ENCODE measurements around the gene DCAF8L2.
"Not testable (repeated sequence)": the region's sequence is repeated elsewhere in the genome, so short reads cannot be mapped to it uniquely, and the experiment has no call there.

The DCAF8L2 gene

GRCh38 chrX:27680726-27681125, 90.6 kb downstream of the DCAF8L2 start:
- FAIRE-seq, result no peak

GRCh38 chrX:27683566-27684208, 93.5 kb downstream of the DCAF8L2 start:
- not testable (repeated sequence) for FAIRE-seq

GRCh38 chrX:27694667-27695066, 104.5 kb downstream of the DCAF8L2 start:
- no peak for FAIRE-seq

- FAIRE-seq, result no peak
These were observed 116.4 kb downstream of the DCAF8L2 start for GRCh38 chrX:27706526-27706925.

- FAIRE-seq, result no peak
These were observed 125.5 kb downstream of the DCAF8L2 start for GRCh38 chrX:27715610-27716009.

- FAIRE-seq, result no peak
These were observed 138.1 kb downstream of the DCAF8L2 start for GRCh38 chrX:27728291-27728690.

- FAIRE-seq, result no peak
These were observed 141.8 kb downstream of the DCAF8L2 start for GRCh38 chrX:27731962-27732361.

GRCh38 chrX:27735914-27736313, 145.8 kb downstream of the DCAF8L2 start:
- peak; percentile 33 for FAIRE-seq

- FAIRE-seq, result no peak
These were observed 150.8 kb downstream of the DCAF8L2 start for GRCh38 chrX:27740933-27741332.

GRCh38 chrX:27743521-27743920, 153.4 kb downstream of the DCAF8L2 start:
- FAIRE-seq, result not testable (repeated sequence)

GRCh38 chrX:27746516-27746915, 156.4 kb downstream of the DCAF8L2 start:
- no peak for FAIRE-seq

- not testable (repeated sequence) for FAIRE-seq
These were observed 160.2 kb downstream of the DCAF8L2 start for GRCh38 chrX:27750298-27750697.

- no peak for FAIRE-seq
These were observed 161.8 kb downstream of the DCAF8L2 start for GRCh38 chrX:27751976-27752375.

- no peak for FAIRE-seq
These were observed 175.6 kb downstream of the DCAF8L2 start for GRCh38 chrX:27765718-27766117.

GRCh38 chrX:27767387-27767786, 177.2 kb downstream of the DCAF8L2 start:
- FAIRE-seq, result no peak

- no peak for FAIRE-seq
These were observed 185.8 kb downstream of the DCAF8L2 start for GRCh38 chrX:27775984-27776383.

GRCh38 chrX:27796640-27797257, 206.6 kb downstream of the DCAF8L2 start:
- FAIRE-seq, result no peak

GRCh38 chrX:27797575-27797974, 207.4 kb downstream of the DCAF8L2 start:
- no peak for FAIRE-seq

Measured in islet of Langerhans (tissue), 1 donor.